NCI-H2107 treated with DMSO at 0.1 percent for 48 hours (cell line): ENCODE results near the gene GPBP1.
"Not testable (repeated sequence)": the region's sequence is repeated elsewhere in the genome, so short reads cannot be mapped to it uniquely, and the experiment has no call there.

Experiments used
- DNase-seq: peaks from one replicate; lab custom pipeline; 2025; ENCODE audit not compliant: unreplicated experiment; lab: John Stamatoyannopoulos, UW

The GPBP1 gene

DNA sequence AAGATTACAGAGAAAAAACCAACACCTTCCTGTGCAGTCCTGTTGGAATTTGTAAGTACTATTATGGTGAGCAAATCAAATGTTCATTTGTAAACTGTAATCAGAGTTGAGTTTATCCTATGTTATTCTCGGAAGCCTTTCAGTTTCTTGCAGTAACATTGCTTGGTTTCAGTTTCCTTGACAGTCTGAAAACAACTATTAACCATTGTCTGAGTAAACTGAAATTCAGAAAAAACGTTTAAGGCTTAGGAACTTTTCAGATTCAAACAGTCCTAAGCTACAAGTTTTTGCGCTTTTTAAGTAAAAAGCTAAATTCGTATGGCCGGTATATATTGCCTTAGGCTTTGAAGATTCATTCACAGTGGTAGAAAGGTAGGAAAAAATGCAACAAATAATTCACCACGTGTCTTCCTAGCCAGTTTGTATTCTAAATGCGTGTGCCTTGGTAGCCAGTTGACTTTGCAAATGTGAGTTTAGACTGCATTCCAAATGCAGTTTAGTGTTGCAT, 2.5 kb downstream of the GPBP1 start:
- DNase-seq: no peak

DNA sequence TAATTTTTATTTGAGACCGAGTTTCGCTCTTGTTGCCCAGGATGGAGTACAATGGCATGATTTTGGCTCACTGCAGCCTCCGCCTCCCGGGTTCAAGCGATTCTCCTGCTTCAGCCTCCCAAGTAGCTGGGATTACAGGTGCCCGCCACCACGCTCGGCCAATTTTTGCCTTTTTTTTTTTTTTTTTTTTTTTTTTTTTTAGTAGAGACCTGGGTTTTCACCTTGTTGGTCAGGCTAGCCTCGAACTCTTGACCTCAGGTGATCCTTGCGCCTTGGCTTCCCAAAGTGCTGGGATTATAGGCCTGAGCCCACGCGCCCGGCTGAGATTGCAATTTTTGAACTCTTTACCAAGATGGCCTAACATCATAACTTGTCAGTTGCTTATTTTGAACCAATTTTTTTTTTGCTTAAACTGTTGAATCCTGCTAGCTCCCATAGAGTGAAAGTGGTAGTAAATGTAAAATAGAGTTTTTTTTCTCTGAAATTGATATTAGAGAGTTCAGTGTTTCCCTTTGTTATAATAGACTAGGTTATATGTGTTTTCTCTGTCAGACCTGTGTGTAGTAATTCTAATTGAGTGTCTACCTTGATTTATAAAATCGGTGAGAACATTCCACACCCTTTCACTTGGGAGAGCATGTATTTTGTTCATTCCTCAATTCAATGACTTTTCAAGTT, 3.8 kb downstream of the GPBP1 start:
- no peak for DNase-seq

GRCh38 chr5:57178238-57178637, 4.4 kb downstream of the GPBP1 start:
- DNase-seq: not testable (repeated sequence)

GRCh38 chr5:57179262-57180200, 5.7 kb downstream of the GPBP1 start:
- no peak for DNase-seq

- DNase-seq: no peak
Observed at GRCh38 chr5:57181154-57181553, 7.3 kb downstream of the GPBP1 start.

DNA sequence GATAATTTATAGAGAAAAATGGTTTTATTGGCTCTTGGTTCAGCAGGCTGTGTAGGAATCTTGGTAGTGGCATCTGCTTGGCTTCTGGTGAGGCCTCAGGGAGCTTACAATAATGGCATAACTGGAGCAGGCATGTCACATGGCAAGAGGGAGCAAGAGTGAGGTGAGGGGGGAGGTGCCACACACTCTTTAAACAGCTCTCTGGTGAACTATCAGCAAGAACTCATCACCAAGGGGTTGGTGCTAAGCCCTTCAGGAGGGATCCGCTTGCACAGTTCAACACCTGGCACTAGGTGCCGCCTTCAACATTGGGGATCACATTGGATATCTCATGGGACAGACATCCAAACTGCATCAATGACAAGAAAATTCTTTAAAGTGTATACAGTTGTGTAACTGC, 10.5 kb downstream of the GPBP1 start:
- no peak for DNase-seq

DNA sequence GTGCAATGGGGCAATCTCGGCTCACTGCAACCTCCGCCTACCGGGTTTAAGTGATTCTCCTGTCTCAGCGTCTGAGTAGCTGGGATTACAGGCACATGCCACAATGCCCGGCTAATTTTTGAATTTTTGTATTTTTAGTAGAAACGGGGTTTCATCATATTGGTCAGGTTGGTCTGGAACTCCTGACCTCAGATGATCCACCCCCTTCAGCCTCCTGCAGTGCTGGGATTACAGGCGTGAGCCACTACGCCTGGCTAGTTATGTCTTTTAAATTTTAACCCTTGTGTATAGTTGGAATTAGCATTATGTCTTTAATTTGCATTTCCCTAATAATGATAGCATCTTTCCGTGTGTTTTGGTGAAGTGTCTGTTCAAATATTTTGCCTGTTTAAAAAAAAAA, 11.5 kb downstream of the GPBP1 start:
- no peak for DNase-seq

GRCh38 chr5:57186194-57186593, 12.3 kb downstream of the GPBP1 start:
- DNase-seq: no peak

- not testable (repeated sequence) for DNase-seq
Observed at GRCh38 chr5:57187977-57188376, 14.1 kb downstream of the GPBP1 start.

DNA sequence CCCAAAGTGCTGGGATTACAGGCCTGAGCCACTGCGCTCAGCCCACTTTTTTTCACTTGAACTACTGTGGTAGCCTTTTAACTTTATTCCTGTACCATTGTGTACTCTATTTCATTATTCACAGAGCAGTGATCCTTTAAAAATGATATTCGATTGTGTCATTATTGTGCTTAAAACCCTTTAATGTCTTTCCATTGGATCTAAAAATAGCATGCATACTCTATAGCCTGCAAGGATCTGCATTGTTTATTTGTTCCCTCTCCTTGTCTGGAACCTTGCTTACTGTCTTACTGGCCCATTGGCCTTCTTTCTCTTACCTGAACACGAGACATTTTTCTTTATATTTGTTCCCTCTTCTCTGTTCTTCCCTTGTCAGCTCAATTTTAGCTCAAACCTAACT, 15.7 kb downstream of the GPBP1 start:
- DNase-seq: no peak

- no peak for DNase-seq
Observed at GRCh38 chr5:57190593-57190992, 16.7 kb downstream of the GPBP1 start.

DNA sequence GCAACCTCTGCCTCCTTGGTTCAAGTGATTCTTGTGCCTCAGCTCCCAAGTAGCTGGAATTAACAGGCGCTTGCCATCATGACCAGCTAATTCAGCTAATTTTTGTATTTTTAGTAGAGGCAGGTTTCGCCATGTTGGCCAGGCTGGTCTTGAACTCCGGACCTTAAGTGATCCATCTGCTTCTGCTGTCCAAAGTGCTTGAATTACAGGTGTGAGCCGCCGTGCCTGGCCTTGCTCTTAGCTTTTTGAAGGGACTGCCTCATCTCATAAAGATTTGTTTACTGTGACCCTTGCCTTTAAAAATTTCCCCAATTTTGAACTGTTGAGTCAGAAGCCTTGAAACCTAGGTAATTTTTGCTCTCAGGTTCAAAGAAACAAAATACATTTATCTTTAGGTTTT, 17.3 kb downstream of the GPBP1 start:
- DNase-seq: no peak

- no peak for DNase-seq
Observed at GRCh38 chr5:57191986-57192385, 18.1 kb downstream of the GPBP1 start.

DNA sequence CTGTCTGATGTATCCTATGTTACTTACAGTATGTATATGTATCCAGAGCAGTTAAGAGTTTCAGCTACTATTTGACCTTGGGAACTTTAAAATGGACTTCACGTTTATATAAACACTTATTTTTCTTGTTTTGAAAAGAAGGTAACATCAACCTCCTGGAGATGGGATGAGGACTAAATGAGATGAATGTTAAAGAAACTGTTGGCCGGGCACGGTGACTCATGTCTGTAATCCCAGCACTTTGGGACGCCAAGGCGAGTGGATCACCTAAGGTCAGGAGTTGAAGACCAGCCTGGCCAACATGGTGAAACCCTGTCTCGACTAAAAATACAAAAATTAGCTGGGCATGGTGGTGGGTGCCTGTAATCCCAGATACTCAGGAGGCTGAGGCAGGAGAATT, 19.0 kb downstream of the GPBP1 start:
- not testable (repeated sequence) for DNase-seq

DNA sequence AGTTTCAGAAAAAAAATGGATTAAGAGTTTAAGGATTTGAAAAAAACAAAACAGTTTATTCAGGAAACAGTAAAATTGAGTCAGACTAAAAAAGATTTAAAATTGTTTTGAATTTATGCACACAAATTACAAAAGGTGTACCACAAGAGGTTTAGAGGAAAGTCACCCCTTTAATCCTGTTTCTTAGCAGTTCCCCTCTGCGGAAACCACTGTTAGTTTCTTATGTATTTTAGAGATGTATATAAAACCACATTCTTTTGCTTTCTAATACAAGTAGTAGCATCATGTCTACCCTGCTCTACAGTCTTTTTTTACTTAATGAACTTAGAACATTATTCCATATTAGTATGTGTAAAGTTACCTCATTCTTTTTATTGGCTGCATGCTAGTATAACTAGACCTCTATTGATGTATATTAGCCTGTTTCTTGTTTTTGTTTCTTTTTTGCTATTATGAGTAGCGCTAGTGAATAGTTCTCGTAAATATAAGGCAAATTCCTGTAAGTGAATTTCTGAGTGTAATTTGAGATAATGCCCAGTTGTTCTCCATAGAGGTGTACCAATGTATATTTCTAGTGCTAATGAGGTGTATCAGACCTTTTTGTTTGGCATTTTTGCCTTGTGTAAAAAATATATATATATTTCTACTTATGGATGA, 20.0 kb downstream of the GPBP1 start:
- DNase-seq: no peak

DNA sequence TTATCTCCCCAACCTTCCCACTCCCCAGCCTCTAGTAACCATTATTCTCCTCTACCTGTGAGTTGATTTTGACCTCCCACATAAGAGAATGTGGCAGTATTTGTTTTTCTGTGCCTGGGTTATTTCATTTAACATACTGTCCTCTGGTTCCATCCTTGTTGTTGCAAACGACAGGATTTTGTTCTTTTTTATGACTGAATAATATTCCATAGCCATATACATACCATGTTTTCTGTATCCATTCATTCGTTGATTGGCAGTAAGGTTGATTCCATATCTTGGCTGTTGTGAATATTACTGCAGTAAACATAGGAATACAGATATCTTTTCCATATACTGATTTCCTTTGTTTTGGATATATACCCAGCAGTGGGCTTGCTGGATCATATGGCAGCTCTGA, 20.8 kb downstream of the GPBP1 start:
- no peak for DNase-seq

GRCh38 chr5:57195060-57195459, 21.2 kb downstream of the GPBP1 start:
- DNase-seq: no peak

DNA sequence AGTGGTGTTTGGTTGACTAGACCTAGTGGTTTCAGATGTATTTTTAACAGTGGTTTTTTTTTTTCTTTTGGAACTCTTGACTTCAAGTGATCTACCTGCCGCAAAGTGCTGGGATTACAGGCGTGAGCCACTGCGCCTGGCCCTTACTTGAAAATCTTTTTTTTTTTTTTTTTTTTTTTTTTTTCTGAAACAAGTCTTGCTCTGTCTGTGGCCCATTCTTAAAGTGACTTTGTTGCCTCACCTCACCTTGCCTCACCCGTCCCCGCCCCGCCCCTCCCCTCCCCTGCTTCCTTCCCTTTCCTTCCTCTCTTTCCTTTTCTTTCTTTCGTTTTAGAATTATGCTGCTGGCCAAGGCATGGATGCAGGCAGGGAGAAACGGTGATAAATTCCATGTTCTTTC, 26.0 kb downstream of the GPBP1 start:
- DNase-seq: no peak

GRCh38 chr5:57202811-57203210, 29.0 kb downstream of the GPBP1 start:
- DNase-seq: no peak

GRCh38 chr5:57207007-57207653, 33.3 kb downstream of the GPBP1 start:
- no peak for DNase-seq

DNA sequence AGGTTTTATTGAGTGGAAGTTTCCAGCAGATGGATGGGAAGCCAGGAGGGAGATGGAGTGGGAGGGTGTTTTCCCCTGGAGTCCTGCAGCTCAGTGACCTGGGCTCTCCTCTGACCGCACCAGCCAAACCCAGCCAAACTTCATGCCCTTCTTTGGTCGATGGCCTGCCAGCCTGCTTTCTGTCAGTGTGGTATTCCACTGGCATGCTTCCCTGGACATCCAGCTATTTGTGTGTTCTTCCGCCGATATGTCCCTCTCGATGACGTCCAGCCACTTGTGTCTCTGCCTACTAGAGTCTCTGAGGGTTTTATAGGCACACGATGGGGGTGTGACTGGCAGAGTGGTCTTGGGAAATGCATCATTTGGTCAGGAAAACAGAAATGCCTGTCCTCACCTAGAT, 33.8 kb downstream of the GPBP1 start:
- DNase-seq: no peak
